Inflammatory macrophage treated with lipopolysaccharide for 1 hour (primary cell): ENCODE results near the gene NFIC.

ENCODE experiments used
- DNase-seq, 2 donors: peaks; one replicate each; pipeline ENCODE4 v3.0.0-alpha.2; 2020 to 2022

The NFIC gene

GRCh38 chr19:3455393-3455955 is 89.1 kb downstream of the NFIC start:
- no peak for DNase-seq

GRCh38 chr19:3455960-3456601 is 89.7 kb downstream of the NFIC start:
- no peak for DNase-seq

- DNase-seq: no peak
These were observed 90.6 kb downstream of the NFIC start for GRCh38 chr19:3456925-3457527.

- no peak for DNase-seq
These were observed 91.3 kb downstream of the NFIC start for GRCh38 chr19:3457528-3458228.

- no peak for DNase-seq
These were observed 92.1 kb downstream of the NFIC start for GRCh38 chr19:3458229-3459088.

- no peak for DNase-seq
These were observed 92.9 kb downstream of the NFIC start for GRCh38 chr19:3459089-3459881.

GRCh38 chr19:3459965-3460582 is 93.7 kb downstream of the NFIC start:
- no peak for DNase-seq

- DNase-seq: no peak
These were observed 96.8 kb downstream of the NFIC start for GRCh38 chr19:3462991-3463713.

GRCh38 chr19:3463714-3464586 is 97.6 kb downstream of the NFIC start:
- no peak for DNase-seq

- peak; percentile 25 to 32 for DNase-seq
These were observed 98.3 kb downstream of the NFIC start for GRCh38 chr19:3464587-3465235.

GRCh38 chr19:3465552-3465951 is 99.2 kb downstream of the NFIC start:
- DNase-seq: no peak

GRCh38 chr19:3466635-3467034 is 100.3 kb downstream of the NFIC start:
- no peak for DNase-seq

GRCh38 chr19:3467437-3468198 is 101.2 kb downstream of the NFIC start:
- DNase-seq: no peak

- no peak for DNase-seq
These were observed 101.8 kb downstream of the NFIC start for GRCh38 chr19:3468211-3468610.

- DNase-seq: no peak
These were observed 103.5 kb downstream of the NFIC start for GRCh38 chr19:3469638-3470499.

- no peak for DNase-seq
These were observed 104.2 kb downstream of the NFIC start for GRCh38 chr19:3470500-3471128.
